ENCODE data around the gene HEYL. TPM values are rescaled to one million over a fixed set of nuclear protein-coding genes. Genes with fewer than 3 reads are reported as not detected.

The HEYL gene
- total and polyA plus RNA-seq, 2 experiments from 2014 or later, result not detected

DNA sequence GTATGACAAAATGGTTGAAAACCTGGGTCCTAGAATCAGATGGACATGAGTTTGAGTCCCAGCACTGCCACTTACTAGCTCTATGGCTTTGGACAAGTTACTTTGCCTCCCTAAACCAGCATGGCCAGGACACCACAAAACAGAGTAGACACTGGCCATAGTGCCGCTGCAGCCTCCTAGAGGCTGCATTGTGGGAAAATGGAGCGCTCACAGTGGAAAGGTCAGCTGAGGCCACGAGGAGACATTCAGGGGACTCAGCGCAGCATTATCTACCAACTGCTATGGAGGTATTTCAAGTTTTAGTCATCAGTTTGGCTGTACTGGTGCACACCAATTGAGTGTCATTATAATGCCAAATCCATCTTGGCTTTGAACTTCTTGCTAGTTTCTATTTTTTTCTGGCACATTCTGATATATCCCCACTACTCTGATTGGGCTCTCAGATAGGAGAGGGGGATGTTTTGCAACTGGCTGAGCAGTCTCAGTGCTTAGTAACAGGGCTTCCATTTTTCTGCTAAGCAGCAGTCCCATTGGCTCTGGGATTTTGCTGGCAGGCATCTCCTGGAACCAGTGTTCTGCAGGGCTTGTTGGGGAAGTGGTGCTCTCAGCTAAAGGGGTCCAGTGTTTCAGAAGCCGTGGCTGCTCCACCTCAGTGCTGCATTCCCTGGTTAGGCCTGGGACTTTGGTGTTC is 16.3 kb upstream of the HEYL start:
- Histone ChIP-seq H3K27me3 (replicated peaks; ENCODE audit: insufficient read depth) (0 out of 2 replicates have a peak, but pooled peaks cover 14% of the 10 kb centered on the region), H3K4me3 (no peak overlapping the region), H2AFZ (no peak overlapping the region), H3K9me3 (ENCODE audit: low read depth) (no peaks in the 10 kb centered on the region), H3F3A (ENCODE audit: insufficient read depth) (0 out of 2 replicates have a peak, but pooled peaks cover 5% of the 10 kb centered on the region), H3K36me3 (ENCODE audit: low read depth) (no peaks in the 10 kb centered on the region), H3K4me2 (ENCODE audit: unreplicated experiment) (no peak overlapping the region), H3K9ac (no peak overlapping the region), H4K20me1 (ENCODE audit: insufficient read depth) (no peaks in the 10 kb centered on the region), H3K27ac (no peak overlapping the region), H3K79me2 (ENCODE audit: insufficient read depth) (no peaks in the 10 kb centered on the region), H3K9me2 (ENCODE audit: insufficient read depth) (no peaks in the 10 kb centered on the region), H3K4me1 (ENCODE audit: insufficient read depth) (no peaks in the 10 kb centered on the region)
- in situ Hi-C loops (cut with MboI), result no loop called here
- no peak for DNase-seq
- 62 to 66% methylated on average over 5 of the region's 5 CpGs for WGBS, 2 experiments (ENCODE audit: low coverage in 1 of 2, low lambda C conversion rate in 2 of 2, missing lambda C conversion rate in 2 of 2)
- TF ChIP-seq EZH2 (IDR thresholded peaks at IDR 0.05; ENCODE audit: insufficient read depth, poor library complexity, severe bottlenecking) (no peak), EZH2phosphoT487 (IDR thresholded peaks at IDR 0.05; ENCODE audit: insufficient read depth, low read depth) (no peak)

DNA sequence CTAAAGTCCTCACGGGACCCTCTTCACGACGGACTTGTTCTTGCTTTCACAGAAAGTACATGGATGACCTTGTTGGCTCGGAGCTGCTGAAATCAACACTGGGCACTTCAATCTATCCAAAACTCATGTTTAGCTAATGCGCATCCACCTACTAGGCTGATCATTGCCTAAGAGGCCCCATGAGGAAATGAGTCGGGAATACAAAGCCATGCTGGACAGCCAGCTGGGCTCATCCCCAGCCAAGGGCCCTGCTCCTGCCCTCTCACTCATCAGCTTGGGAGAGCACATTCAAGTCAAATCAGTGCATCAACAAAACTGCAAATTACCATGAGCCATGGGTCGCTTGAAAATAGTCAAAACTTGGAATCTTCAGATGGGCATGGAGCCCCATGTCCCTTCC is 14.8 kb upstream of the HEYL start:
- DNase-seq, result peak; percentile 50
- in situ Hi-C loops (cut with MboI), result loop anchor here (5.0 kb wide), 1 partner anchor 37 kb away; no protein-coding TSS in a partner anchor

DNA sequence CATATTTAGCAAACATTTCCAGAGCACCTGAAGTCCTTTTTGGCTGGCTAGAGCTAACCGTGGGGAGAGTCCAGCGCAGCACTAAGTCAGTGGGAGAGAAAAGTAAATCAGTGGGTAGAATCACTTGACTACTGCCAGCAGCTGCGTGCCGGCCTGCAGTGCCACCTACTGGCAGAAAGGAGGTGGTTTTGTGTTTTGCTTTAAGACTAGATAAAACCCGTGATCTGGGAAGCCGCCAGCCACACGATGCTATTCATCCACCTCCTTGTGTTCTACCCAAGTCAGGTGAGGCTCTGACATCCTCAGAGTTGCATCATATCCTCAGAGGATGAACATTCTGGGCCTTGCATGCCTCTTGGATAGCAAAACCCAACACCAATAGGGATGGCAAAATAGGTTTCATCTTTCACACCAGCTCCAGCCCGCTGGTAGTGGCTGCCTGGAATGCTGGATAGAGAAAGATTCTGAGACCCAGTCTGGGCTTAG is 14.1 kb upstream of the HEYL start:
- no peaks in the 10 kb centered on the region for H4K20me1 ChIP-seq (ENCODE audit: insufficient read depth)
- H3K79me2 ChIP-seq (ENCODE audit: insufficient read depth), result no peaks in the 10 kb centered on the region
- no peak for TF ChIP-seq EZH2 (IDR thresholded peaks at IDR 0.05; ENCODE audit: insufficient read depth, poor library complexity, severe bottlenecking)
- no peak for TF ChIP-seq EZH2phosphoT487 (IDR thresholded peaks at IDR 0.05; ENCODE audit: insufficient read depth, low read depth)
- 0 out of 2 replicates have a peak, but pooled peaks cover 5% of the 10 kb centered on the region for H3F3A ChIP-seq (ENCODE audit: insufficient read depth)
- H3K4me2 ChIP-seq (ENCODE audit: unreplicated experiment), result no peak overlapping the region
- no peaks in the 10 kb centered on the region for H3K9me3 ChIP-seq (ENCODE audit: low read depth)
- no peak overlapping the region for H3K27ac ChIP-seq
- H3K27me3 ChIP-seq (replicated peaks; ENCODE audit: insufficient read depth), result 0 out of 2 replicates have a peak, but pooled peaks cover 7% of the 10 kb centered on the region
- no peak overlapping the region for H3K4me3 ChIP-seq
- in situ Hi-C loops (cut with MboI), result loop anchor here (5.0 kb wide), 1 partner anchor 36 kb away; no protein-coding TSS in a partner anchor
- 7 to 8% methylated on average over 8 of the region's 8 CpGs for WGBS, 2 experiments (ENCODE audit: low coverage in 1 of 2, low lambda C conversion rate in 2 of 2, missing lambda C conversion rate in 2 of 2)
- DNase-seq, result peak; percentile 83
- H3K9ac ChIP-seq, result no peak overlapping the region
- no peaks in the 10 kb centered on the region for H3K36me3 ChIP-seq (ENCODE audit: low read depth)
- H2AFZ ChIP-seq, result no peak overlapping the region
- H3K9me2 ChIP-seq (ENCODE audit: insufficient read depth), result no peaks in the 10 kb centered on the region
- no peaks in the 10 kb centered on the region for H3K4me1 ChIP-seq (ENCODE audit: insufficient read depth)

More for the DNA sequence above, 14.8 kb upstream of the HEYL start:
- Histone ChIP-seq H3K36me3 (ENCODE audit: low read depth) (no peaks in the 10 kb centered on the region), H3K9me2 (ENCODE audit: insufficient read depth) (no peaks in the 10 kb centered on the region), H3K9ac (no peak overlapping the region), H3K9me3 (ENCODE audit: low read depth) (no peaks in the 10 kb centered on the region), H3K4me2 (ENCODE audit: unreplicated experiment) (no peak overlapping the region), H3K4me1 (ENCODE audit: insufficient read depth) (no peaks in the 10 kb centered on the region), H3K27ac (no peak overlapping the region), H3F3A (ENCODE audit: insufficient read depth) (0 out of 2 replicates have a peak, but pooled peaks cover 5% of the 10 kb centered on the region), H3K79me2 (ENCODE audit: insufficient read depth) (no peaks in the 10 kb centered on the region), H4K20me1 (ENCODE audit: insufficient read depth) (no peaks in the 10 kb centered on the region), H3K4me3 (no peak overlapping the region), H3K27me3 (replicated peaks; ENCODE audit: insufficient read depth) (0 out of 2 replicates have a peak, but pooled peaks cover 7% of the 10 kb centered on the region), H2AFZ (no peak overlapping the region)
- 67 to 70% methylated on average over 7 of the region's 7 CpGs for WGBS, 2 experiments (ENCODE audit: low coverage in 1 of 2, low lambda C conversion rate in 2 of 2, missing lambda C conversion rate in 2 of 2)
- no peak for TF ChIP-seq EZH2phosphoT487 (IDR thresholded peaks at IDR 0.05; ENCODE audit: insufficient read depth, low read depth)
- no peak for TF ChIP-seq EZH2 (IDR thresholded peaks at IDR 0.05; ENCODE audit: insufficient read depth, poor library complexity, severe bottlenecking)

DNA sequence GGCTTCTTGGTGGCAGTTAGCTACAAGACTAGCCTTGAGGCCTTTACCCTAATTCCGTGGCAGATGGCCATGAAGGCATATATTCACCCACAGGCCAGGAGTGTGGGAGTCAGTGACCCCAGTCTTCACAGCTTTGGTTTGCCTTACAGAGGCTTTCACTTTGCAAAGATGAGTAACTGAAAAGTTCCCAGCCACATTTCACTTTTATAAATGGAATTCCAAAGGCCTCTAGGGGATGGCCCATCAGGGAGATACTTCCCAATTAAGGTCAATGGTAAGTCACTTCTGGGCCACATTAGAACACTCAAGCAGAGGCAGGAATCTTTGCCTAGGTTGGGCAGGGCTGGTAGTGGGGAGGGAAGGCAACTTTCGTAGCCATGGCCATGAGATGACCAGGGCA is 13.1 kb upstream of the HEYL start:
- no peak for TF ChIP-seq EZH2phosphoT487 (IDR thresholded peaks at IDR 0.05; ENCODE audit: insufficient read depth, low read depth)
- no peak for TF ChIP-seq EZH2 (IDR thresholded peaks at IDR 0.05; ENCODE audit: insufficient read depth, poor library complexity, severe bottlenecking)
- DNase-seq, result no peak
- Histone ChIP-seq H3K36me3 (ENCODE audit: low read depth) (no peaks in the 10 kb centered on the region), H3K27me3 (replicated peaks; ENCODE audit: insufficient read depth) (0 out of 2 replicates have a peak, but pooled peaks cover 7% of the 10 kb centered on the region), H3K4me1 (ENCODE audit: insufficient read depth) (no peaks in the 10 kb centered on the region), H3K9me3 (ENCODE audit: low read depth) (no peaks in the 10 kb centered on the region), H3F3A (ENCODE audit: insufficient read depth) (0 out of 2 replicates have a peak, but pooled peaks cover 5% of the 10 kb centered on the region), H3K27ac (no peak overlapping the region), H4K20me1 (ENCODE audit: insufficient read depth) (no peaks in the 10 kb centered on the region), H3K9me2 (ENCODE audit: insufficient read depth) (no peaks in the 10 kb centered on the region), H3K9ac (no peak overlapping the region), H3K4me2 (ENCODE audit: unreplicated experiment) (no peak overlapping the region), H2AFZ (no peak overlapping the region), H3K79me2 (ENCODE audit: insufficient read depth) (no peaks in the 10 kb centered on the region), H3K4me3 (no peak overlapping the region)
- 67 to 82% methylated on average over 2 of the region's 2 CpGs for WGBS, 2 experiments (ENCODE audit: low coverage in 1 of 2, low lambda C conversion rate in 2 of 2, missing lambda C conversion rate in 2 of 2)
- in situ Hi-C loops (cut with MboI), result loop anchor here (5.0 kb wide), 1 partner anchor 35 kb away; no protein-coding TSS in a partner anchor
